EL (cell line): ENCODE measurements around the gene ARL14.
A peak's percentile ranks its signal among the peaks of the same experiment; 100 is the strongest.

Experiments
- DNase-seq: peaks from one replicate; pipeline ENCODE4 v3.0.0-alpha.2; 2016

The ARL14 gene

GRCh38 chr3:160676547-160677303 lies at the start of gene ARL14:
ARL14 (plus strand) TSS chr3:160677160; CDS start chr3:160677347, 187 bp downstream.
- DNase-seq: peak; percentile 71

DNA sequence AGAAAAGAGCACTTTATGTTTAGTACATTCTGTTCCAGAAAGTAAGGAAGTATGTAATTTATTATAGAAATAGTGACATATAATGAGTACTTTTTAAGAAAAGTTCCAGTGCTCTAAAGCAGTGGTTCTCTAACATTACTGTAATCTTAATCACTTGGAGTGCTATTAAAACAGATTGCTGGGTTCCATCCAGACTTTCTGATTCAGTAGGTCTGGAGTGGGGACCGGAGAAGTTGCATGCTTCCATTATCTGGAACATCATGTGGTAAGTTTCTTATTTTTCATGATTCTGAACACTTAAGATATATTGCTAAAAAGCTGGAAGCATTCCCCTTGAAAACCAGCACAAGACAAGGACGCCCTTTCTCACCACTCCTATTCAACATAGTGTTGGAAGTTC lies 47.5 kb upstream of the ARL14 start:
- DNase-seq: no peak

DNA sequence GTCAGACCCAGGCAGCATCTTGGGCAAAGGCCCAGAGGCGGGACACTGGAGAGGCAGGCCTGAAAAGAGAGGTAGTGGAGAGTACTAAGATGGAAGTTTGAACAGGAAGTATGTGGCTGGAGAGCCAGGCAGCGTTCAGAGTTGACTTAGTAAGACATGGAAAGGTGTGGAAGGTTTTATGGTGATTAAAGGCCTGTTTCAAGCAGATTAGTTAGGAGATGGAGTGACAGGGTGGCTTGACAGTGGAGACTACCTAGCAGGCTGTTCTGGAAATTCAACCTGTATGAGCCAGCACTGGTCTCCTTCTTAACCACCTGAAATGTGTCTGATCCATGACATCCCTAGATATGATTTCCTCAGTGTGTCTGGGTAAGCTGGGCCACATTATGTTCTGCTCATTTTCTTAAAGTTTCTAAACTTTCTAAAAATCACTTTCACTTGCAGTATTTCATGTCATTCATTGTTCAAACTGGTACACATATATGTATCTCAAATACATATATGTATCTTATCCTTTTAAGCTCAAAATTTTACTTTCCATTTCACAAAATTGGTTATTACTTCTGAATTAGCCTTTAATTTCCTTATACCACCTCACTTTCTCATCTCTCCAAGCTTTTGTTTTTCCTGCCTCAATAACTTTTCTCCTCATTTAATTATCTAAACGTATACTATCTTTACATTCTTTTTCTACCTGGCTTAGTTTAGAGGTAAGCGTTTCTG lies 43.4 kb upstream of the ARL14 start:
- no peak for DNase-seq

- no peak for DNase-seq
Measured at GRCh38 chr3:160635213-160635612, 41.7 kb upstream of the ARL14 start.

DNA sequence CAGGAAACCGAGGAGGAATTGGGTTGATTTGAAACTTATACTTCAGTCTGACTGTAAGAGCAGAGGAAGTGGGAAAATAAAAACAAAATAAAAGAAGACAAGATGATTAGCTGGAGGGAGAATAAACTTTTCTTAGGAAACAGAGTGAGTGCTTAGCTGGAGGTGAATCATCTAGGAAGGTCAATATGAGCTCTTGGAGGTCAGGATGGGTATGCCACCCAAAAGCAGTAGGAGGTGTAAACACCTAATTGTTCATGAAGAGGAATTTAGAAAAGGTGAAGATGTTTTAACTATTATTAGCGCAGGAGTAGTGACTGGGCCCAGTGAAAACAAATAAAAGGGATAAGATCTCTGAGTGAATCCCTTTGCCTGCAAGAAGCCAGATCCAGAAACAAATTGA lies 39.9 kb upstream of the ARL14 start:
- DNase-seq: peak; percentile 28

DNA sequence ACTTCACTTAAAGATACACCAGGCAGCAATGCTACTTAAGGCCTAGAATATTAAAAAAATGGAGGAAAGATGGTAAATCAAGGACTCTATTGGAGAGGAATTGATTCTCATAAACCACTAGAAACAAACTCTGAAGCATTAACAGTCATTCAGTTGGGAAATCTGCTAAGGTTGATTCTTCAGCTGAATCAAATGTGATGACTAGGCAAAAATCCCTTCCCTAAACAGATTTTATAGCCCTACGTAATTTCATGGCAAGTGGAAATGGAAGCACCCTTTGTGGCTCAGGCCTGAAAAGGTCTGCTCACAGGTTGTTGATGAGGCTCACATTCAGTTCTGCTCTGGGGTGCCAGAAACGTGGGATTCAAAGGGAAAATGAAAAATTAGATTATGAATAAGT lies 38.8 kb upstream of the ARL14 start:
- no peak for DNase-seq

GRCh38 chr3:160641665-160642309 lies 35.2 kb upstream of the ARL14 start:
- peak; percentile 36 for DNase-seq

GRCh38 chr3:160643994-160644393 lies 33.0 kb upstream of the ARL14 start:
- DNase-seq: no peak

- DNase-seq: no peak
Measured at GRCh38 chr3:160644491-160644890, 32.5 kb upstream of the ARL14 start.

- DNase-seq: no peak
Measured at GRCh38 chr3:160648701-160649100, 28.3 kb upstream of the ARL14 start.

DNA sequence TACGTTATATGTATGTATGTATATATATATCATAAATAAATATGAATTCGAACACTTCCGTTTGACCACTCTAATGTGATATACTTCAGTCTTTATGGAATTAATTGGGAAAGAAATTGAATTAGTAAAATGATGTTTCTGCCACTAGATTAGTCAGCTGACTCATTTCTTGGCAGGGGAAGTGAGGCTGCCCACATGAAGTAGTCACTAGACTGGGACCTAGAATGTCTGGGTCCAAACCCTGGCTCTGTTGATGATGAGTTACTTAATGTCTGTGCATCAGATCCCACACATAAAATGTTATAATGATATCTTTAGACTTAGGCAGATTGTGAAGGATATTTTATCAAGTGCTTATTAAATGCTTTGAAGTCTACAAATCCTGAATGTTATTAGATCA lies 27.4 kb upstream of the ARL14 start:
- no peak for DNase-seq

- no peak for DNase-seq
Measured at GRCh38 chr3:160653512-160653911, 23.4 kb upstream of the ARL14 start.

GRCh38 chr3:160660902-160661301 lies 16.1 kb upstream of the ARL14 start:
- DNase-seq: no peak

DNA sequence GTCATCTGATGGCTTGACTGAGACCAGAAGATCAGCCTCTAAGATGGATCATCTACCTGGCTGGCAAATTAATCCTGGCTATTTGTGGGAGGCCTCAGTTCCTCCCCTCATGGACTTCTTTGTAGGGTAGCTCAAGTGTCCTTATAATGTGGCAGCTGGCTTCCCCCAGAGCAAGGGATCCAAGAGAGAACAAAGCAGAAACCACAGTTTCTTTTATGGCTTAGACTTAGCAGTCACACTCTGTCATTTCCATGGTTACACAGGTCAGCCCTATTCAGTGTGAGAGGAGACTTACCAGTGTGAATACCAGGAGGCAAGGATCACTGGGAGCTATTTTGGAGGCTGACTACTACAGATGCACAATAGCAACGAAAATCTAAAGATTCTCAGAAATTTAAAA lies 15.3 kb upstream of the ARL14 start:
- DNase-seq: no peak

GRCh38 chr3:160665231-160665630 lies 11.7 kb upstream of the ARL14 start:
- DNase-seq: no peak

DNA sequence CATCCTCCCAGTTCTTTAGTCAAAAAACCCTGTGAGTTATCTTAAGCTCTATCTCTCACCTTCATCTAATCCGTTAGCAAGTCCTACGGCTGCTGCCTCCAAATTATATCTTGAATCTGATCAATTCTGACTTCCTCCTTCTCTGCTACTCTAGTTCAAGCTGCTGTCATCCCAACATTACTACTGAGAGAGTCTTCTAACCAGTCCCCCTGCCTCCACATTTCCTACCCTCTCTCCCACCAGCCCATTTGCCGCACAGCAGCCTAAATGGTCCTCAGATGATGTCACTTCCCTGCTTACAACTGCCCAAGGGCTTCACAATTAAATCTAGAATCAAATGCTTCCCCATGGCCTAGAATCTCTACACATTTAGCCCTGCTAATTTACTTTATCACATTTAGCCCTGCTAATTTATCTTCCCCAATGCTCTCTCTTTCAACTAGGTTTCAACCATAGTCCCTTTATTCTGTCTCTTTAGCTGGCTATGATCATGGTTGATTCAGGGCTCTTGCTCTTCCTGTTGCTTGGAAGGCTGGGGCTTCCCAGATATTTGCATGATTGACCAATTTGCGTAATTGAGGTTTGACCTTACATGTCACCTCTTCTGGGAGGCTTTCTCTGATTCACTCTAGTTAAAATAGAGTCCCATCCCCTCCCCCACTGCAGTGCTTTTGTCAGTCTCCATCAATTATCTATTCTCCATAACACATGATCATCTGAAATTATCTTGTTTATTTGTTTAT lies 11.0 kb upstream of the ARL14 start:
- peak; percentile 95 for DNase-seq

- peak; percentile 91 for DNase-seq
Measured at GRCh38 chr3:160667452-160667851, 9.5 kb upstream of the ARL14 start.

DNA sequence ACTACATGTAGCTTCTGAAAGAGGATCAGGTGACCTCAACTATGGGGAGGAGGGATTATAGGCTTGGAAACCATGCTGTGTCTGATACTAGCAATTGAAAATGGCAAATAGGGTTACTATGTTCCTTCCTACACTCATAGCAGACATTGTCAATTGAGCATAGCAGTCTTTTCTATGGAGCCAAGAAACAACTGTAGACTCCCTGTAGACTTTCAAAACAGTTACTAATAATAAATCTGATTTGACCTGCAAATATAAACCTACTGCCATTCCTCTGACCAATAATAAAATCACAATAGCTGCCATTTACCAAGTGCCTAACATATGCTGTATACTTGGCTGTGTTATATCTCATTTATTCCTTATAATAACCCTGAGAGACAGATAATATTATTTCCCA lies 8.5 kb upstream of the ARL14 start:
- no peak for DNase-seq

- no peak for DNase-seq
Measured at GRCh38 chr3:160671231-160671630, 5.7 kb upstream of the ARL14 start.

DNA sequence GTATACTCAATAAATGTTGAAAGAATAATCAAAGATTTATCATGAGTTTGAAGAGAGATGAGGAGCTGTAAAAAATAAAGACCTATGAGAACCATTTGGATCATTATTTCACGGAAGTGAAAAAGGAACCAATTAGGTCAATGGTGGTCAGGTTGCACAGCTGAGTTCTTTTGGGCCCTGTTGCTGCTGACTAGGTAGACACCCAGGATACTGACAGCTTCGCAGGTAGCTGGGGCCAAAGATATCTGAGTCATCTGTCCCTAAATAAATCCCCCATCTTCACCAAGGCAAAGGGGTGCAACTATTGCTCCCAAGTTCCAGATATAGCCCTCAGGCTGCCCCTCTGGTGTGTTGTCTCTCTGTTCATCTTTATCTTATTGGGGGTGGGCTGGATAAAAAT lies 5.0 kb upstream of the ARL14 start:
- no peak for DNase-seq

- DNase-seq: no peak
Measured at GRCh38 chr3:160673188-160673587, 3.8 kb upstream of the ARL14 start.

- no peak for DNase-seq
Measured at GRCh38 chr3:160675566-160676124, 1.3 kb upstream of the ARL14 start.

DNA sequence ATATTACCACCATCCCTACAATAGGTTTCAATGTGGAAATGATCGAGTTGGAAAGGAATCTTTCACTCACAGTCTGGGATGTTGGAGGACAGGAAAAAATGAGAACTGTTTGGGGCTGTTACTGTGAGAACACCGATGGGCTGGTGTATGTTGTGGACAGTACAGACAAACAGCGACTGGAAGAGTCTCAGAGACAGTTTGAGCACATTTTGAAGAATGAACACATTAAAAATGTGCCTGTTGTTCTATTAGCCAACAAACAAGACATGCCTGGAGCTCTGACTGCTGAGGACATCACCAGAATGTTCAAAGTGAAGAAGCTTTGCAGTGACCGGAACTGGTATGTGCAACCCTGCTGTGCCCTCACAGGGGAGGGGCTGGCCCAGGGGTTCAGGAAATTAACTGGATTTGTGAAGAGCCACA lies 510 bp downstream of the ARL14 start:
- DNase-seq: no peak
